ENCODE results near the gene GALNT4.

Gene GALNT4

DNA sequence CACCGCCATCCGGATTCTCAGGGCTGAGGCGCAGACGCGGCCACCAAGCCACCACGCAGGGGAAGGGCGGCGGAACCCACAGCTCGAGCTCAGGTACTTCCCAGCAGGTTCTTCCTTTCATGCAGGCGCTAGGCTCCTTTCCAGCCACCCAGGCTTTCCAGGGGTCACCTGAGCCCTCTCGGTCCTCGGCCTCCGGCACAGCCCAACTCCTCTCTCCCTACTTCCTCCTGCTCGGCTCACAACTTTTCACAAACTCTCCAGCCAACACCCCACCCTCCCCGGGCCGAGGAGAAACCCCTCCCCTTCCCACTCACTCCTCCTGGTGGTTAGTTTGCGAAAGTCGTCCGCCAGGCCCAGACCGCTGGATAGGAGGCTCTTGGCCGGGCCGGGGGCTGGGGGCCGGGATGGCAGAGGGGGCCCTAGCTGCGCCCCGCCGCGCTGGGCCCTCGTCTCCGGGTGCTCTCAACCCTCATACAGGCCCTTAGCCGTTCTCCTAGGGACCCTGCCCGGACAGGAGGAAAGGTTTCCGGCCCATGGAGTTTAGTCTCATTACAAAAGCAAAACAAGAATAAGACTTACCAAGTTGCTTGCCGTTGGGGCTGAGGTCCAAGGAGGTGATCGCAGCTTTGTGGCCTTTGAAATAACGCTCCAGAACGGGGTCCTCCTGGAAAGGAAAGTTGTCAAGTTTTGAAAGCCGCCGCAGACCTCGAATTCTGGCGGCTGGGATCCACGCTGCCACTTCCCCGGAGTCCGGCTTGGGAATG lies at the start of gene GALNT4:
Gene GALNT4 (minus strand): TSS at position 256 of the 764 bp plus-strand sequence. CDS start 247 bp downstream, at position 9.
- Histone ChIP-seq H3K36me3 (ENCODE audit: control insufficient read depth in 1 of 2, insufficient read depth in 2 of 2, low read length in 2 of 2) (no peaks in the 10 kb centered on the region), H3K4me3 (ENCODE audit: low read depth in 1 of 2, low read length in 2 of 2) (peak within 1 kb of the TSS; percentile 77 to 100), H3K27ac (ENCODE audit: low read depth, low read length) (peak within 1 kb of the TSS; percentile 87), H3K27me3 (ENCODE audit: control insufficient read depth in 1 of 2, insufficient read depth in 2 of 2, low read length in 2 of 2) (no peaks in the 10 kb centered on the region), H3K9ac (ENCODE audit: low read depth in 1 of 2, low read length in 2 of 2) (peak within 1 kb of the TSS; percentile 82 to 92), H3K9me3 (ENCODE audit: control insufficient read depth in 1 of 2, low read length in 2 of 2) (no peaks in the 10 kb centered on the region), H3K4me1 (ENCODE audit: control insufficient read depth in 1 of 2, insufficient read depth in 2 of 2, low read length in 2 of 2) (peaks cover 25 to 37% of the 10 kb centered on the region in 2 donors)

- no peak overlapping the region for H3K4me3 ChIP-seq (ENCODE audit: low read depth in 1 of 2, low read length in 2 of 2)
- H3K27me3 ChIP-seq (ENCODE audit: control insufficient read depth in 1 of 2, insufficient read depth in 2 of 2, low read length in 2 of 2) = no peaks in the 10 kb centered on the region
- no peaks in the 10 kb centered on the region for H3K9me3 ChIP-seq (ENCODE audit: control insufficient read depth in 1 of 2, low read length in 2 of 2)
- H3K36me3 ChIP-seq (ENCODE audit: control insufficient read depth in 1 of 2, insufficient read depth in 2 of 2, low read length in 2 of 2) = no peaks in the 10 kb centered on the region
- no peaks in the 10 kb centered on the region for H3K4me1 ChIP-seq (ENCODE audit: control insufficient read depth in 1 of 2, insufficient read depth in 2 of 2, low read length in 2 of 2)
- H3K9ac ChIP-seq (ENCODE audit: low read depth in 1 of 2, low read length in 2 of 2) = no peak overlapping the region
- H3K27ac ChIP-seq (ENCODE audit: low read depth, low read length) = no peak overlapping the region
Observed at GRCh38 chr12:89573051-89573810, 48.6 kb upstream of the GALNT4 start.

DNA sequence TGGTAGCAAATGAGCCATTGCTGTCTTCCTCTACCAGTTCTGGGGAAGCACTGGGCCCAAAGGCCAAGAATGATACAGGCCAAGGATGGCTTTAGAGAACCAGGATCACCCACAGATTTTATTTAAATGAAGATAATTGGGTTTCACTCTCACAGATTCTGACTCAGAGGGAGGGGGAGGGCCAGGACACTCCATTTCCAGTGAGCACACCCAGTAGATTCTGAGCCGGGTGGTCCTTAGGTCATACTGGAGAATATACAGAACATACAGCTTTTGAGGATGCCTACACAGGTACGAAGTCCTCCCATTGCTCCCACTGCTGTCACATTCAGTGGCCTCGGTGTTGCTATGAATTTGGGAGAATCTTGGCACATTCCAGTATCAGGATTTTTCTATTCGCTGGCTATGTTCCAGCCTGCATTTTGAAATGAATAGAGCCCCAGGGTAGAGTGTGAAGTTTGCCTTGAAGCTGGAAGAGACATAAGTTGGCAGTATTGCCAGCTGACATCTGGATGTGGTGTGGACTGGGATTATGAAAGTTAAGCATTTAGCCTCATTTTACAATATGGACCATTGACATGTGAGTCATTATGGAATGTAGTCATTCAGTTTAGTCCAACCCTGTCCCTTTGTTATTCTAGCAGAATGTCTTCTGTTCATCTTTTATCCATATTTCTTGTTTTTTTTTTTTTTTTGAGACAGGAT lies 47.0 kb upstream of the GALNT4 start:
- H3K27ac ChIP-seq (ENCODE audit: low read depth, low read length) = no peak overlapping the region
- no peak overlapping the region for H3K4me3 ChIP-seq (ENCODE audit: low read depth in 1 of 2, low read length in 2 of 2)
- no peaks in the 10 kb centered on the region for H3K27me3 ChIP-seq (ENCODE audit: control insufficient read depth in 1 of 2, insufficient read depth in 2 of 2, low read length in 2 of 2)
- no peaks in the 10 kb centered on the region for H3K9me3 ChIP-seq (ENCODE audit: control insufficient read depth in 1 of 2, low read length in 2 of 2)
- no peaks in the 10 kb centered on the region for H3K36me3 ChIP-seq (ENCODE audit: control insufficient read depth in 1 of 2, insufficient read depth in 2 of 2, low read length in 2 of 2)
- H3K4me1 ChIP-seq (ENCODE audit: control insufficient read depth in 1 of 2, insufficient read depth in 2 of 2, low read length in 2 of 2) = no peaks in the 10 kb centered on the region
- no peak overlapping the region for H3K9ac ChIP-seq (ENCODE audit: low read depth in 1 of 2, low read length in 2 of 2)

DNA sequence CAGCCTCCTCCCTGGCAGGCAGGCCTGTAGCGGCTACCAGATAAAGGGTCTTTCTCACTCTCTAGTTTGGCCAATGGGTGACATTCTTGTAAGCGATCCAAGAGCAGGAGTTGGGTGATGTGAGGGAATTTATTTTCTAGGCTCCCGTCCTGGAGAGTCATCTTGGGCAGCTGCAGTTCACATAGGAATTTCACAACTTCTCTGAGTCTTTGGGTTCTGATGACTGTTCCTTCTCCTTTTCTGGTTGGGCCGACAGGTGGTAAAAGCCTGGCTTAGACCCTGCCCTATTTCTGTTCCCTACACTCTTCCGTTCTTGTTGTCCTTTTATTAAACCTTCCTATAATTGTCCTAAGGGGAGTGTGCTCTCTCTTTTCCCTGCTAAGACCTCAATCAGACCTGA lies 43.9 kb upstream of the GALNT4 start:
- Histone ChIP-seq H3K27ac (ENCODE audit: low read depth, low read length) (no peak overlapping the region), H3K36me3 (ENCODE audit: control insufficient read depth in 1 of 2, insufficient read depth in 2 of 2, low read length in 2 of 2) (no peaks in the 10 kb centered on the region), H3K4me3 (ENCODE audit: low read depth in 1 of 2, low read length in 2 of 2) (no peak overlapping the region), H3K27me3 (ENCODE audit: control insufficient read depth in 1 of 2, insufficient read depth in 2 of 2, low read length in 2 of 2) (no peaks in the 10 kb centered on the region), H3K9ac (ENCODE audit: low read depth in 1 of 2, low read length in 2 of 2) (no peak overlapping the region), H3K4me1 (ENCODE audit: control insufficient read depth in 1 of 2, insufficient read depth in 2 of 2, low read length in 2 of 2) (no peaks in the 10 kb centered on the region), H3K9me3 (ENCODE audit: control insufficient read depth in 1 of 2, low read length in 2 of 2) (no peaks in the 10 kb centered on the region)

DNA sequence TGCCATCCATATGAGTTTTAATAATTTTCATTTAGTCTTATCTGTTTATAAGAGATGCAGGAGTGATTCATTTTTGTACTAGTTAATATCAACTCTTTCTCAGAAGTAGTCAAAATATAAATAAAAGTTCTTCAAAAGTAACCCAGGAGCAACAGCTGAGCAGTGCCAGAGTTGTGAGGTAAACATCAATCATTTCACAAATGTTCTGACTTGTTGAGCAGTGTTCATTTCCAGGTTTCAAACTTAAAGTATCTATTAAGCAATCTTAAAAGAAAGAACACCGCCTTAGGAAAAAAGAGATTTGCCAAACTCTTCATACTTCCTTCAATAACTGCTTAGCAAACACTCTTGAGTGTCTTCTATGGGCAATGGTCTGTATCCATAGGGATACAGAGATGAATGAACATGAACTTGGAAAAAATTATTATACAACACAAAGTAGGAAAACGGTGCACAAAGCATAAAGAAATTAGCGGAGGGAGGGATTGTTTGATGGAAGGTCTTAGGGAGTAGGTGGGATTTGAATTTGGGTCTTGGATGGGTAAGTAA lies 43.2 kb upstream of the GALNT4 start:
- H3K27me3 ChIP-seq (ENCODE audit: control insufficient read depth in 1 of 2, insufficient read depth in 2 of 2, low read length in 2 of 2) = no peaks in the 10 kb centered on the region
- no peak overlapping the region for H3K27ac ChIP-seq (ENCODE audit: low read depth, low read length)
- no peaks in the 10 kb centered on the region for H3K4me1 ChIP-seq (ENCODE audit: control insufficient read depth in 1 of 2, insufficient read depth in 2 of 2, low read length in 2 of 2)
- no peak overlapping the region for H3K9ac ChIP-seq (ENCODE audit: low read depth in 1 of 2, low read length in 2 of 2)
- no peak overlapping the region for H3K4me3 ChIP-seq (ENCODE audit: low read depth in 1 of 2, low read length in 2 of 2)
- no peaks in the 10 kb centered on the region for H3K36me3 ChIP-seq (ENCODE audit: control insufficient read depth in 1 of 2, insufficient read depth in 2 of 2, low read length in 2 of 2)
- no peaks in the 10 kb centered on the region for H3K9me3 ChIP-seq (ENCODE audit: control insufficient read depth in 1 of 2, low read length in 2 of 2)

GRCh38 chr12:89566615-89567014 lies 42.0 kb upstream of the GALNT4 start:
- H3K9me3 ChIP-seq (ENCODE audit: control insufficient read depth in 1 of 2, low read length in 2 of 2) = no peaks in the 10 kb centered on the region
- H3K4me3 ChIP-seq (ENCODE audit: low read depth in 1 of 2, low read length in 2 of 2) = no peak overlapping the region
- no peaks in the 10 kb centered on the region for H3K27me3 ChIP-seq (ENCODE audit: control insufficient read depth in 1 of 2, insufficient read depth in 2 of 2, low read length in 2 of 2)
- no peaks in the 10 kb centered on the region for H3K4me1 ChIP-seq (ENCODE audit: control insufficient read depth in 1 of 2, insufficient read depth in 2 of 2, low read length in 2 of 2)
- no peaks in the 10 kb centered on the region for H3K36me3 ChIP-seq (ENCODE audit: control insufficient read depth in 1 of 2, insufficient read depth in 2 of 2, low read length in 2 of 2)
- H3K27ac ChIP-seq (ENCODE audit: low read depth, low read length) = no peak overlapping the region
- H3K9ac ChIP-seq (ENCODE audit: low read depth in 1 of 2, low read length in 2 of 2) = no peak overlapping the region

GRCh38 chr12:89565002-89565401 lies 40.4 kb upstream of the GALNT4 start:
- H3K9me3 ChIP-seq (ENCODE audit: control insufficient read depth in 1 of 2, low read length in 2 of 2) = no peaks in the 10 kb centered on the region
- H3K36me3 ChIP-seq (ENCODE audit: control insufficient read depth in 1 of 2, insufficient read depth in 2 of 2, low read length in 2 of 2) = no peaks in the 10 kb centered on the region
- H3K4me1 ChIP-seq (ENCODE audit: control insufficient read depth in 1 of 2, insufficient read depth in 2 of 2, low read length in 2 of 2) = no peaks in the 10 kb centered on the region
- H3K27me3 ChIP-seq (ENCODE audit: control insufficient read depth in 1 of 2, insufficient read depth in 2 of 2, low read length in 2 of 2) = no peaks in the 10 kb centered on the region
- H3K27ac ChIP-seq (ENCODE audit: low read depth, low read length) = no peak overlapping the region
- no peak overlapping the region for H3K4me3 ChIP-seq (ENCODE audit: low read depth in 1 of 2, low read length in 2 of 2)
- H3K9ac ChIP-seq (ENCODE audit: low read depth in 1 of 2, low read length in 2 of 2) = no peak overlapping the region

DNA sequence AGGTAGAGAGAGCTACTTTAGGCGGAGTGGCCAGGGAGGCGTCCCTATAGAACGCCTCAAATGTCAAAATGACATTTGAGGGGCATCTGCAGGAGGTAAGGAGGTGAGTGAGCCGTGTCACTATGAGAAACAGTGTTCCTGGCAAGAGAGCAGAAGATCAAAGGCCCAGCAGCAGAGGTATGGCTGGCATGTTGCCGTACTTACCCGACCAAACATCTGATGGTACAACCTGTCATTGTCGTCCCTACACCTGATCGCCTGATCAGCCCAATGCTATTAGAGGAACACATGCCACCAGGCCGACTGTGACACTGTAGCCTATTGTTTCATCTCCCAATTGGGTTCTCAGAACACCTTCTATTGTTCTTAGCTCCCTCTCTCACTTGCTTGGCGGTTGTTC lies 35.2 kb upstream of the GALNT4 start:
- no peaks in the 10 kb centered on the region for H3K27me3 ChIP-seq (ENCODE audit: control insufficient read depth in 1 of 2, insufficient read depth in 2 of 2, low read length in 2 of 2)
- H3K36me3 ChIP-seq (ENCODE audit: control insufficient read depth in 1 of 2, insufficient read depth in 2 of 2, low read length in 2 of 2) = no peaks in the 10 kb centered on the region
- no peak overlapping the region for H3K9ac ChIP-seq (ENCODE audit: low read depth in 1 of 2, low read length in 2 of 2)
- H3K4me3 ChIP-seq (ENCODE audit: low read depth in 1 of 2, low read length in 2 of 2) = no peak overlapping the region
- H3K9me3 ChIP-seq (ENCODE audit: control insufficient read depth in 1 of 2, low read length in 2 of 2) = no peaks in the 10 kb centered on the region
- no peaks in the 10 kb centered on the region for H3K4me1 ChIP-seq (ENCODE audit: control insufficient read depth in 1 of 2, insufficient read depth in 2 of 2, low read length in 2 of 2)
- no peak overlapping the region for H3K27ac ChIP-seq (ENCODE audit: low read depth, low read length)

GRCh38 chr12:89556976-89557375 lies 32.4 kb upstream of the GALNT4 start:
- H3K4me3 ChIP-seq (ENCODE audit: low read depth in 1 of 2, low read length in 2 of 2) = no peak overlapping the region
- no peaks in the 10 kb centered on the region for H3K9me3 ChIP-seq (ENCODE audit: control insufficient read depth in 1 of 2, low read length in 2 of 2)
- no peak overlapping the region for H3K9ac ChIP-seq (ENCODE audit: low read depth in 1 of 2, low read length in 2 of 2)
- no peaks in the 10 kb centered on the region for H3K4me1 ChIP-seq (ENCODE audit: control insufficient read depth in 1 of 2, insufficient read depth in 2 of 2, low read length in 2 of 2)
- no peaks in the 10 kb centered on the region for H3K27me3 ChIP-seq (ENCODE audit: control insufficient read depth in 1 of 2, insufficient read depth in 2 of 2, low read length in 2 of 2)
- H3K36me3 ChIP-seq (ENCODE audit: control insufficient read depth in 1 of 2, insufficient read depth in 2 of 2, low read length in 2 of 2) = no peaks in the 10 kb centered on the region
- H3K27ac ChIP-seq (ENCODE audit: low read depth, low read length) = no peak overlapping the region

DNA sequence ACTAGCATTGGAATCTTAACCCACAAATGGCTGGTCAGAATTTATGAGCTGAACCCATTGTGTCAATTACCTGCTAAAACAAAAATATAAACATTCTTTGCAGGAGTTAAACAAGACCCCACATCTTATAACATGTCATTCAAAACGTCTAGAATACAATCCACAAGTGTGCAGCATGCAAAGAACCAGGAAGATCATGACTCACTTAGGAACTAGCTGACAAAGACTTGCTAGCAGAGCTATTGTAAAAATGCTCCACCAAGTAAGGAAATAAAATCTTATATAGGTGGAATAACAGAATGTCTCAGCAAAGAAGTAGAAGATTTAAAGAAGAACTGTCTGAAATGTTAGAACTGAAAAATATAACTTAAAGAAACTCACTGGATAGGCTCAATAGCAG lies 27.8 kb upstream of the GALNT4 start:
- no peaks in the 10 kb centered on the region for H3K9me3 ChIP-seq (ENCODE audit: control insufficient read depth in 1 of 2, low read length in 2 of 2)
- no peaks in the 10 kb centered on the region for H3K36me3 ChIP-seq (ENCODE audit: control insufficient read depth in 1 of 2, insufficient read depth in 2 of 2, low read length in 2 of 2)
- H3K27me3 ChIP-seq (ENCODE audit: control insufficient read depth in 1 of 2, insufficient read depth in 2 of 2, low read length in 2 of 2) = no peaks in the 10 kb centered on the region
- H3K27ac ChIP-seq (ENCODE audit: low read depth, low read length) = no peak overlapping the region
- H3K4me3 ChIP-seq (ENCODE audit: low read depth in 1 of 2, low read length in 2 of 2) = no peak overlapping the region
- H3K4me1 ChIP-seq (ENCODE audit: control insufficient read depth in 1 of 2, insufficient read depth in 2 of 2, low read length in 2 of 2) = no peaks in the 10 kb centered on the region
- H3K9ac ChIP-seq (ENCODE audit: low read depth in 1 of 2, low read length in 2 of 2) = no peak overlapping the region
